Stomach smooth muscle (tissue), 2 donors: Measurements from ENCODE around the gene IFNL4.
"Not testable (repeated sequence)": the region's sequence is repeated elsewhere in the genome, so short reads cannot be mapped to it uniquely, and the experiment has no call there.

Experiments used
- H3K27ac ChIP-seq: one replicate; pipeline ENCODE4 v1.7.0; 2013; ENCODE audit warnings: mild to moderate bottlenecking, low read length, inconsistent platforms
- H3K27me3 ChIP-seq, 2 donors: one replicate each; pipeline ENCODE4 v1.7.0; 2013; ENCODE audit warnings: low read length in 2 of 2; ENCODE audit not compliant: insufficient read depth in 2 of 2, control insufficient read depth in 1 of 2
- H3K36me3 ChIP-seq, 2 donors: one replicate each; pipeline ENCODE4 v1.7.0; 2013; ENCODE audit warnings: low read length in 2 of 2; ENCODE audit not compliant: control insufficient read depth in 2 of 2, insufficient read depth in 2 of 2
- H3K4me1 ChIP-seq: one replicate; pipeline ENCODE4 v1.7.0; 2013; ENCODE audit warnings: low read length; ENCODE audit not compliant: control insufficient read depth, insufficient read depth
- H3K4me3 ChIP-seq, 2 donors: one replicate each; pipeline ENCODE4 v1.7.0; 2013; ENCODE audit warnings: low read length in 2 of 2
- H3K9ac ChIP-seq, 2 donors: one replicate each; pipeline ENCODE4 v1.7.0; 2013; ENCODE audit warnings: low read length in 2 of 2, mild to moderate bottlenecking in 1 of 2
- H3K9me3 ChIP-seq, 2 donors: one replicate each; pipeline ENCODE4 v1.7.0; 2013; ENCODE audit warnings: low read length in 2 of 2; ENCODE audit not compliant: control insufficient read depth in 2 of 2
- donor health status: healthy.
- donor health status: Pancreatic carcinoma.

IFNL4 gene

GRCh38 chr19:39270036-39270871 is 21.6 kb upstream of the IFNL4 start:
- Histone ChIP-seq H3K27me3 (peaks cover 6 to 14% of the 10 kb centered on the region in 2 donors), H3K4me3 (no peak overlapping the region), H3K9ac (no peak overlapping the region), H3K9me3 (no peaks in the 10 kb centered on the region), H3K4me1 (no peaks in the 10 kb centered on the region), H3K36me3 (no peaks in the 10 kb centered on the region), H3K27ac (no peak overlapping the region)

GRCh38 chr19:39269369-39269768 is 20.7 kb upstream of the IFNL4 start:
- not testable (repeated sequence) for H3K4me1 ChIP-seq, H3K36me3 ChIP-seq, H3K9ac ChIP-seq, H3K4me3 ChIP-seq, H3K27ac ChIP-seq, H3K9me3 ChIP-seq
- peaks cover 15 to 21% of the 10 kb centered on the region in 2 donors for H3K27me3 ChIP-seq

GRCh38 chr19:39268531-39269223 is 20.0 kb upstream of the IFNL4 start:
- not testable (repeated sequence) for H3K4me3 ChIP-seq, H3K4me1 ChIP-seq, H3K9ac ChIP-seq, H3K36me3 ChIP-seq, H3K27ac ChIP-seq, H3K9me3 ChIP-seq
- peaks cover 22 to 26% of the 10 kb centered on the region in 2 donors for H3K27me3 ChIP-seq

GRCh38 chr19:39268085-39268484 is 19.4 kb upstream of the IFNL4 start, which contains the start of gene IFNL2:
Gene IFNL2 (plus strand): TSS chr19:39268396. CDS start chr19:39268569, 173 bp downstream.
- not testable (repeated sequence) for H3K27ac ChIP-seq, H3K9me3 ChIP-seq, H3K9ac ChIP-seq, H3K36me3 ChIP-seq, H3K4me3 ChIP-seq, H3K4me1 ChIP-seq
- H3K27me3 ChIP-seq, result peaks cover 26 to 29% of the 10 kb centered on the region in 2 donors

- H3K27me3 ChIP-seq, result peaks cover 34 to 49% of the 10 kb centered on the region in 2 donors
- no peak overlapping the region for H3K4me3 ChIP-seq
- H3K4me1 ChIP-seq, result peaks cover 2% of the 10 kb centered on the region
- H3K9me3 ChIP-seq, result no peaks in the 10 kb centered on the region
- H3K9ac ChIP-seq, result no peak overlapping the region
- no peaks in the 10 kb centered on the region for H3K36me3 ChIP-seq
- H3K27ac ChIP-seq, result no peak overlapping the region
Measured at GRCh38 chr19:39265321-39265916, 16.8 kb upstream of the IFNL4 start.

GRCh38 chr19:39264306-39265290 is 15.9 kb upstream of the IFNL4 start:
- H3K4me1 ChIP-seq, result peaks cover 2% of the 10 kb centered on the region
- peaks cover 30 to 49% of the 10 kb centered on the region in 2 donors for H3K27me3 ChIP-seq
- no peak overlapping the region for H3K27ac ChIP-seq
- H3K9me3 ChIP-seq, result no peaks in the 10 kb centered on the region
- no peaks in the 10 kb centered on the region for H3K36me3 ChIP-seq
- no peak overlapping the region for H3K4me3 ChIP-seq
- H3K9ac ChIP-seq, result no peak overlapping the region

- Histone ChIP-seq H3K27ac (no peak overlapping the region), H3K36me3 (no peaks in the 10 kb centered on the region), H3K4me3 (no peak overlapping the region), H3K27me3 (peaks cover 30 to 53% of the 10 kb centered on the region in 2 donors), H3K9me3 (no peaks in the 10 kb centered on the region), H3K4me1 (peaks cover 2% of the 10 kb centered on the region), H3K9ac (no peak overlapping the region)
Measured at GRCh38 chr19:39263912-39264305, 15.3 kb upstream of the IFNL4 start.

GRCh38 chr19:39262496-39262895 is 13.8 kb upstream of the IFNL4 start:
- Histone ChIP-seq H3K36me3 (no peaks in the 10 kb centered on the region), H3K4me1 (peaks cover 2% of the 10 kb centered on the region), H3K27me3 (peaks cover 33 to 53% of the 10 kb centered on the region in 2 donors), H3K9ac (no peak overlapping the region), H3K4me3 (no peak overlapping the region), H3K27ac (no peak overlapping the region), H3K9me3 (no peaks in the 10 kb centered on the region)

- no peaks in the 10 kb centered on the region for H3K36me3 ChIP-seq
- no peak overlapping the region for H3K9ac ChIP-seq
- no peak overlapping the region for H3K27ac ChIP-seq
- H3K9me3 ChIP-seq, result no peaks in the 10 kb centered on the region
- no peak overlapping the region for H3K4me3 ChIP-seq
- peaks cover 2% of the 10 kb centered on the region for H3K4me1 ChIP-seq
- peaks cover 33 to 53% of the 10 kb centered on the region in 2 donors for H3K27me3 ChIP-seq
Measured at GRCh38 chr19:39261704-39262103, 13.0 kb upstream of the IFNL4 start.

- Histone ChIP-seq H3K27ac (no peak overlapping the region), H3K4me3 (no peak overlapping the region), H3K36me3 (no peaks in the 10 kb centered on the region), H3K27me3 (peaks cover 15 to 23% of the 10 kb centered on the region in 2 donors), H3K9me3 (no peaks in the 10 kb centered on the region), H3K9ac (no peak overlapping the region), H3K4me1 (no peaks in the 10 kb centered on the region)
Measured at GRCh38 chr19:39257227-39257626, 8.6 kb upstream of the IFNL4 start.
